GM19467 (cell line): ENCODE results near the gene EGFLAM.
"Not testable (repeated sequence)": the region's sequence is repeated elsewhere in the genome, so short reads cannot be mapped to it uniquely, and the experiment has no call there.

Source experiments
- ATAC-seq: cut with Tn5 transposase; IDR thresholded peaks from one replicate; pipeline ENCODE4 v1.9.1; 2021; ENCODE audit warnings: mild to moderate bottlenecking, moderate library complexity; ENCODE audit not compliant: unreplicated experiment

The EGFLAM gene

DNA sequence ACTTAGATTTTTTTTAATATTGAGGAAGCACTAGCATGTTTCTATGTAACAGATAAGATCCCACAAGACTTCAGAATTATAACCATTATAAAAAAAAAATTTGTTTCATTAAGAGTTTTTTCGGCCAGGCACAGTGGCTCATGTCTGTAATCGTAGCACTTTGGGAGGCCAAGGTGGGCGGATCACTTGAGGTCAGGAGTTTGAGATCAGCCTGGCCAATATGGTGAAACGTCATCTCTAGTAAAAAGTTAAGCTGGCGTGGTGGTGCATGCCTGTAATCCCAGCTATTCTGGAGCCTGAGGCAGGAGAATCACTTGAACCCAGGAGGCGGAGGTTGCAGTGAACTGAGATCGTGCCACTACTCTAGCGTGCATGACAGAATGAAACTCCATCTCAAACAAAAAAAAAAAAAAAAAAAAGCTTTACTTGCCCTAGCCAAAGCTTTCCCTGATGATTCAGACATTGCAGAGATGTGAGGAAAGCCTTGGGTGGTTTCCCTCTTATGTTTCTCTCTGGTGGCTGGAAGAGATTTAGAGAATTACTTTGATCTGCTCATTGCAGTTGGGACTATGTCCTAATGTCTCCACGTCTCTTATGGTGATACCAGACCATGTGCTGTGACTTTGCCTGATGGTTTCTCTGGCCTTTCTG is 65.4 kb downstream of the EGFLAM start:
- ATAC-seq = no peak

DNA sequence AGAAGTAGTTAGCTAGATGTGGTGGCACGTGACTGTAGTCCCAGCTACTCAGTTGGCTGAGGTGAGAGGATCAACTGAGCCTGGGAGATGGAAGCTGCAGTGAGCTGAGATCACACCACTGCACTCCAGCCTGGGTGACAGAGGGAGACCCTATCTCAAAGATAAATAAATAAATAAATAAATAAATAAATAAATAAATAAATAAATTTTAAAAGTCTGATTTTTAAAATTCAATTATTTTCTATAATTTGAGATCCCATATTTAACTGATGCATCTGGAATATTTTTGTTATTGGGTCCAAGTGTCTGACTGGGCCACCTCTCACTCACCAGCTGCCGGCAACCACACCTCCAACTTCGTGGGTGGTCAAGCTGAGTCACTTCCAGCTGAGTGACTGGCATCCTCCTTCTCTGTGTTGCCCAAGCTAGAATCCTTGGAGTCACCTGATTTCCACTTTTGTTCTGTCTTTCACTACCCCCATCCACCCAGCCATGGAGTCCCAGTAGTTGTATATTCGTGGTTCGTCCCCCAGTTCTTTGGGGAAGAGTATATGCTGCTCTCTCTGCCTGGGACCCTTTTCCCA is 70.9 kb downstream of the EGFLAM start:
- no peak for ATAC-seq

GRCh38 chr5:38330207-38330606 is 71.8 kb downstream of the EGFLAM start:
- no peak for ATAC-seq

GRCh38 chr5:38331831-38332230 is 73.5 kb downstream of the EGFLAM start:
- no peak for ATAC-seq

DNA sequence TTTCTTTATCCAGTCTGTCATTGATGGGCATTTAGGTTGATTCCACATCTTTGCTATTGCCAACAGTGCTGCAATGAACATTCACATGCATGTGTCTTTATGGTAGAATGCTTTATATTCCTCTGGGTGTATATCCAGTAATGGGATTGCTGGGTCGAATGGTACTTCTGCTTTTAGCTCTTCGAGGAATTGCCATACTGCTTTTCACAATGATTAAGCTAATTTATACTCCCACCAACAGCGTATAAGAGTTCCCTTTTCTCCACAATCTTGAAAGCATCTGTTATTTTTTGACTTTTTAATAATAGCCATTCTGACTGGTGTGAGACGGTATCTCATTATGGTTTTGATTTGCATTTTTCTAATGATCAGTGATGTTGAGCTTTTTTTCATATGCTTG is 74.8 kb downstream of the EGFLAM start:
- not testable (repeated sequence) for ATAC-seq

- no peak for ATAC-seq
Measured at GRCh38 chr5:38338455-38338854, 80.1 kb downstream of the EGFLAM start.

- no peak for ATAC-seq
Measured at GRCh38 chr5:38339446-38339845, 81.1 kb downstream of the EGFLAM start.

DNA sequence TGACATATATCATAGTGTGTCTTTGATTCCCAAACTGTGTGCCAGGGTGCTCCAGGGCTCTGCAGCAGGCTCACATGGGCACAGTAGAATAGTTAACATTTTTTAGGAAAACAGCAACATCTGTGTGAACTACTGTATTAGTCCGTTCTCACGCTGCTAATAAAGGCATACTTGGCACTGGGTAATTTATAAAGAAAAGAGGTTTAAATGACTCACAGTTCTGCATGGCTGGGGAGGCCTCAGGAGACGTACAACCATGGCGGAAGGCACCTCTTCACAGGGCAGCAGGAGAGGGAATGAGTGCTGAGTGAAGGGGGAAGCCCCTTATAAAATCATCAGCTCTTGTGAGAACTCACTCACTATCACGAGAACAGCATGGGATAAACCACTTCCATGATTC is 82.7 kb downstream of the EGFLAM start:
- ATAC-seq = no peak

GRCh38 chr5:38341641-38342040 is 83.3 kb downstream of the EGFLAM start:
- no peak for ATAC-seq

DNA sequence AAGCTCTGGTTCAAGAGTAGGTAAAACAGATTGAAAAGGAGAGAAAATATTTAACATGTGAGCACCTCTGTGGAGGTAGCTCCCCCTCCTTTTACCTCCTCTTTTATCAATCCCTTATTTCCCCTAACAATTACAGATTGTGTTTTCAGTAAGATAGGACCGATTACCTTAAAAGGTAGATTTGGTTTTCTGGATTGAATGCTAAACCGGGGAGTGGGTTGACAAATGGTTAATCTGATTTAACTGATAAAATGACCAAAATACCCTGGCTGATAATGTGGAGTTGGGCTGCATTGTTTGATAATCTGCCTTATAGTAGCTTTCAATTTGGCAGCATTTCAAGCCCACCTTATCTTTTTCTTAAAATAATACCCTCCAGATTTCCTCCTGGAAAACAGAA is 83.9 kb downstream of the EGFLAM start:
- ATAC-seq = no peak

- ATAC-seq = no peak
Measured at GRCh38 chr5:38344891-38345290, 86.5 kb downstream of the EGFLAM start.

- no peak for ATAC-seq
Measured at GRCh38 chr5:38346593-38346992, 88.2 kb downstream of the EGFLAM start.

DNA sequence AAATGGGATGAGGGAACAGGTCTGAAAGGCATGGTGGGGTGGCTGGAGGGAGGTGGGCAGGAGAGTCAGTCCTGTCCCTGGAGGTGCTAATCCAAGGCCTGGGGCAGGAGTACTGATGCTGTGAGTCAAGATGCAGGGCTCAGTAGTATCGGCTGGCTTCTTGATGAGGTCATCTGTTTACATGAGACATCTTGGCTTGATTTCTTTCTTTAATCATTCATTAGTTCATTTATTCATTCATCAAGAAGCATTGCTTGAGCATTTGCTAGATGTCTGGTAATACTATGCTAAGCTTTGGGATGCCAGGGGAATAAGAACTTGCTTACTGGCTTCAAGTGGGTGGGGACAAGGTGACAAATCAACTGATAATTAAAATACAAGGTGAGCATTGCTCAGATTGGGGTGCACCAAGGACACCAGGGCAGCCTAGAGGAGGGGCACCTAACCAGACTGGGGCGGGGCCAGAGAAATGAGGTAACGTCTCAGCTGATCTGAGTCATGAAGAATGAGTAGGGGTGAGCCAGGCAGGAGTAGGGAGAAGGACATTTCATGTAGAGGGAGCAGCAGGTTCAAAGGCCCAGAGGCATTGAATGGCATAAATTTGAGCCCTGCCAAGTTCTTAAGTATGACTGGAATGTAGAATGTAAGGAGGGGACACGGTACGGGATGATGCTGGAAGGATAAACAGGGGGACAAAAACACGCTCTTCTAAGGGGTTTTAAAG is 88.8 kb downstream of the EGFLAM start:
- no peak for ATAC-seq

DNA sequence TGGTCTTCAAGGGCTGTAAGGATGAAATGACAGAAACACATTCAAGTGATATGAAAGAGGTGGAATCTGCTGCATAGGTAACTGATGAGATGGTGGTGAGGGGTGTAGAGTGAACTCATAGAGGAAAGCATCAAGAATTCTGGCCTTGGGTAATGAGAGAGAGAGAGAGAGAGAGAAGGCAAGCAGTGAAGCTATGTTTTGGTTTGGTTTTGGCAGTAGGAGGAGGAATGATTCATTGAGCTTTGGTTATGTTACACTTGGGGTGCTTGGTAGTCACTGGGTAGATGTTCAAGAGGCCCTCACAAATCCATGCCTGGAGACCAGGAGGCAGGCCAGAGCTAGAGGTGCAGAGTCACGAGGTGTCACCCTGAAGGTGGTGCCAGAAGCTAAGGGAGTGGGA is 89.5 kb downstream of the EGFLAM start:
- no peak for ATAC-seq

- no peak for ATAC-seq
Measured at GRCh38 chr5:38360323-38361061, 102.1 kb downstream of the EGFLAM start.

GRCh38 chr5:38362713-38363112 is 104.4 kb downstream of the EGFLAM start:
- ATAC-seq = no peak

DNA sequence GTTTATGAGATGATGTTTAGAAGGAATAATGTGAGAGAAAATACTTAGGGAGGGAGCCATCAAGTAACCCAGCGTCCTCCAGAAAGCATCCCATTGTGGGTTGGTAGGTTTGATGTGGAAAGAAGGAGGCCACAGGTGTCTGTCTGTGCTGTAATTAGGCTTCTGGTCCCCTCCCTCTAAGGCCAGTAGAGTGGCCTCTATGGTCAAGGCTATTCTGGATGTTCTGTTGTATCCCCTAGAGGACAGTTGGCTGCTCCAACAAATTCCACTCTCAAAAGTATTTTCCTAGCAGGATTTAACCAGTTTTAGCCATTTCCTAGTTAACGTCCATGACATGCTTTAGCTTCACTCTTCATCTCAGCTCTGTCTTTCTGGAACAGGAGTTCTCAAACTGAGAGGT is 106.5 kb downstream of the EGFLAM start:
- no peak for ATAC-seq

- ATAC-seq = no peak
Measured at GRCh38 chr5:38367410-38367809, 109.1 kb downstream of the EGFLAM start.

DNA sequence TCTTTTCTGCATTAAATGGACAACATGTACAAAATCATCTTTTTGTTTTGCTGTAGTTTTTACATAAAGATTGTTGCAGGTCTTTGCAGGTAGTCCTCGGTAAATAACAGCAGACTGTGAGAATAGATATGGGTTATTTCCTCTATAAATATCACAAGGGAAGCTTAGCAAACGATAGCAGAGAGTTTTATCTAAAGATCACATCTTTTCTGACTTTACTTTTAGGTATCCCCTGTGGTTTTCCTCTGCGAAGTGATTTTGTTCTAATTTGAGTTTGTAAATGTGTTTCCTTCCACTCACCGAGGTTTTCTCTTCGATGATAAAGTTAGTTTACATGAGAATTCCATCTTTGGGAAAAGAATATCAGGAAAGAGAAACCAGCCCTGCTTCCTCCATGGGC is 109.6 kb downstream of the EGFLAM start:
- ATAC-seq = no peak

GRCh38 chr5:38369692-38370091 is 111.3 kb downstream of the EGFLAM start:
- ATAC-seq = no peak

DNA sequence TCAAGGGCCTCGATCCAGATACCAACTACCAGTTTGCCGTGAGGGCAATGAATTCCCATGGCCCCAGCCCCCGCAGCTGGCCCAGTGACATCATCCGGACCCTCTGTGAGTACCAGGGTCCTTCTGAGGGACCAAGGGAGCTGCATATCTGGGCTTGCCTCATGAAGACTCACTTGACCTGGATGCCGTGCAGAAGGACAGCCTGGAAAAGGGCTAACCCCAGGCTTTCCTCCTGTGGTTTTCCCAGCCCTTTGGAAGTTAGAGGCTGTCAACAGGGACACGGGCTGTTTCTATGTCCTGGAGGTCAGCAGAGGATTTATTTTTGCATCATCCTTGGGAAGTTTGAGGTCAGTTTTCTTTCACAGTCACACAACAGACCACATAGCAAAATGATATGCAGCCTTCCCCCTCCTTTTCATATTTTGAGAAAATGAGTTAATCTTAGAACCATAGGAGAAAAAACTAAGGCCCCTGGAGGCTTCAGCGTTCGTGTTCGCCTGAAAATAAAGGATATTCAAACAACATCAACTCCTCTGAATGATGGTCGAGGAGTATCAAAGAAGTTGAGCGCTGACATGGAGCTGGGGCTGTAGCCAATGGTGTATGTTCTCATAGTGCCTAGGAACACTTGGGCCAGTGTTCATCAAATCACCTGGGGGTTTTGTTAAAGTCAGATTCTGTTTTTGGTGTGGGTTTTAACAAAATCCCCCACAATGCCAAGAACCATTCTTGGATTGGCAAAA is 112.2 kb downstream of the EGFLAM start:
- no peak for ATAC-seq
